ENCODE results near the gene ARHGEF1. TPM values are rescaled to one million over a fixed set of nuclear protein-coding genes. Genes with fewer than 3 reads are reported as not detected.

The ARHGEF1 gene
- total and polyA plus RNA-seq, 12 donors, result 7.3 to 443 (median 54.1) TPM

GRCh38 chr19:41876847-41877832 lies 5.8 kb upstream of the ARHGEF1 start, which contains the start of gene CD79A:
TSS of gene CD79A (plus strand) at chr19:41877279. CDS start at chr19:41877305, 26 bp downstream.
- Histone ChIP-seq H3K4me3 (no peak within 1 kb of the TSS), H3K36me3 (replicated peaks in 1 of 2) (peaks cover 0 to under 1% of the 10 kb centered on the region in 2 donors), H3K9me3 (replicated peaks in 1 of 3) (no peaks in the 10 kb centered on the region), H3K4me1 (replicated peaks in 1 of 2) (no peaks in the 10 kb centered on the region), H3K27ac (no peak within 1 kb of the TSS), H3K27me3 (no peaks in the 10 kb centered on the region)
- TF ChIP-seq POLR2A (IDR thresholded peaks at IDR 0.05) (no peak), CTCF (IDR thresholded peaks at IDR 0.05) (no peak)
- intact Hi-C loops (cut with DNase I), result loop anchor here (5.0 to 10.0 kb wide), 2 partner anchors 70 to 78 kb away; partner anchors contain the start of gene RABAC1 (in 1 of the 2)
- 58 to 73% (median 63%) methylated on average over 7 to 9 of the region's 9 CpGs for WGBS, 4 donors
- no peak for DNase-seq

- H3K4me1 ChIP-seq (replicated peaks in 1 of 2), result peaks cover 0 to under 1% of the 10 kb centered on the region in 2 donors
Measured at GRCh38 chr19:41877916-41878905, 4.8 kb upstream of the ARHGEF1 start.

GRCh38 chr19:41879080-41879479 lies 3.9 kb upstream of the ARHGEF1 start:
- no peak for TF ChIP-seq CTCF (IDR thresholded peaks at IDR 0.05)
- no peak for TF ChIP-seq POLR2A (IDR thresholded peaks at IDR 0.05)
- no peaks in the 10 kb centered on the region for H3K36me3 ChIP-seq (replicated peaks in 1 of 2)
- no peak for DNase-seq
- H3K4me3 ChIP-seq, result no peak overlapping the region
- H3K4me1 ChIP-seq (replicated peaks in 1 of 2), result peaks cover 0 to 5% of the 10 kb centered on the region in 2 donors
- intact Hi-C loops (cut with DNase I), result loop anchor here (5.0 to 10.0 kb wide), 2 partner anchors 68 to 76 kb away; partner anchors contain the start of gene RABAC1 (in 1 of the 2)
- WGBS, 4 donors, result 76 to 86% (median 82%) methylated on average over 3 to 21 of the region's 21 CpGs; no CpG with 5 or more reads in 1 of the 4 donors
- H3K9me3 ChIP-seq (replicated peaks in 1 of 3), result no peaks in the 10 kb centered on the region
- no peaks in the 10 kb centered on the region for H3K27me3 ChIP-seq
- H3K27ac ChIP-seq, result no peak overlapping the region

More at GRCh38 chr19:41877916-41878905, 4.8 kb upstream of the ARHGEF1 start:
- intact Hi-C loops (cut with DNase I), result loop anchor here (5.0 to 10.0 kb wide), 2 partner anchors 69 to 77 kb away; partner anchors contain the start of gene RABAC1 (in 1 of the 2)
- WGBS, 4 donors, result 66 to 79% (median 74%) methylated on average over 15 to 17 of the region's 17 CpGs
- DNase-seq, result no peak
- no peak overlapping the region for H3K4me3 ChIP-seq
- H3K36me3 ChIP-seq (replicated peaks in 1 of 2), result no peaks in the 10 kb centered on the region
- no peaks in the 10 kb centered on the region for H3K9me3 ChIP-seq (replicated peaks in 1 of 3)
- no peaks in the 10 kb centered on the region for H3K27me3 ChIP-seq
- no peak overlapping the region for H3K27ac ChIP-seq
- TF ChIP-seq POLR2A (IDR thresholded peaks at IDR 0.05) (no peak), CTCF (IDR thresholded peaks at IDR 0.05) (no peak)
